Inflammatory macrophage (primary cell): ENCODE results near the gene REPS1.

ENCODE experiments used
- DNase-seq, 2 donors: peaks; one replicate each; pipeline ENCODE4 v3.0.0-alpha.2; 2020 to 2022

Gene REPS1

DNA sequence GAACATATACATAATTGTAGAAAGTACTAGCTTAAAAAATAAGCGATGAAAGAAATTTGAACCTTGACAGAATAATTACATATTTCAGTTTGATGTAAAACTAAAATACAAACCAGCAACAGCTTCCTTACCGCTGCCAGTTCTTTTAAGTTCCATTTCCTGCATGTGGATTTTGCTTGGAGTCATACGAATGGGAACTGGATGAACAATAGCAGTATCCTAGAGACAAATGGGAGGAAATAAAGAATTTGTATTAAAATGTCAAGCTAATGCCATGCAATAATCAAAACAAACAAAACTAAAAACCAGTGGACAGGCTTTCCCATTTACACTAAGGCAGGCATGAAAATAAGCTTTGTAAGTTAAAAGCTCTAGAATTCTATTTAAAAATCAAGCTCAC lies 67.1 kb downstream of the REPS1 start:
- DNase-seq, result no peak

DNA sequence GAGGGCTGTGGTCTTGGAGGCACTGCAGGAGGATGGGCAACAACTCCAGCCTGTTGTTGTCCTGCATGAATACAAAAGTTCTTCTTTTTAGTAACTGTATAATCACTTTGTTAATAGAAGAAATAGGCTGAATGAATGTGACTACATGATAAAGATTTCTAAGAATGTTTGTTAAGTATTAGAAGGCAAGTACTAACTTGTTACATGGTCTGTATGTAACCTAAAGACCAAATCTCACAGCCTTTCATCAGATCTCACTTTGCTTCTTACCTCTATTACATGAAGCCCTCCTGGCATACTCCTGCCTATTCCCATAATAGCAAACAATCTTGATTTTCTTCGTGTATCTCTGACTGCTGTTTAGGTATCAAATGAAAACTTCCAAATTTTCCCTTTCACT lies 73.4 kb downstream of the REPS1 start:
- DNase-seq, result no peak

DNA sequence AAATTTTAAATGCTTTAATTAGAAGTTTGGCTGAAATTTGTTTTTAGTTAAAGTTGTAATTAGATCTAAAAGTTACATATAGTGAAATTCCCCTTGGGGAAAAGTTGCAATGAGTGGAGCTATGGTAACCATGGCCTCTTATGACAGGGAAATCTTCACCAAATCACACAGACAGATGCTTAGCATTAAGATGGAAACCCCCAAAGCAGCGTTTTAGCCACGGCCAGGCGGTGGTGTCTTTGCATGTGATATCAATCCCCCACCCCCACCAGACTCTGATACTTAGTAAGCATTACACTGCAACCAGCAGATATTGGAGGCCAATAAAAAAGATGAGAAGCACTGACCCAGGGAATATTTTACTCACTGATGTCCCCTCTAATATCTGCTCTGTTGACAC lies 75.7 kb downstream of the REPS1 start:
- DNase-seq, result no peak

DNA sequence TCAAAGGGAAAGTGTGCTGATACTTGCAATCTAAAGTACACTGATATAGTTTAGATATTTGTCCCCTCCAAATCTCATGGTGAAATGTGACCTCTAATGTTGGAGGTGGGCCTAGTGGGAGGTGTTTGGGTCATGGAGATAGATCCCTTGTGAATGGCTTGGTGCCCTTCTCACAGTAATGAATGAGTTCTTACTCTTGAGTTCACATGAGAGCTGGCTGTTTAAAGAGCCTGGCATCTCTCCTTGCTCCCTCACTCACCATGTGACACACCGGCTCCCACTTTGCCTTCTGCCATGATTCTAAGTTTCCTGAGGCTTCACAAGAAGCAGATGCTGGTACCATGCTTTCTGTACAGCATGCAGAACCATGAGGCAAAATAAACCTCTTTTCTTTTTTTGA lies 78.1 kb downstream of the REPS1 start:
- no peak for DNase-seq

DNA sequence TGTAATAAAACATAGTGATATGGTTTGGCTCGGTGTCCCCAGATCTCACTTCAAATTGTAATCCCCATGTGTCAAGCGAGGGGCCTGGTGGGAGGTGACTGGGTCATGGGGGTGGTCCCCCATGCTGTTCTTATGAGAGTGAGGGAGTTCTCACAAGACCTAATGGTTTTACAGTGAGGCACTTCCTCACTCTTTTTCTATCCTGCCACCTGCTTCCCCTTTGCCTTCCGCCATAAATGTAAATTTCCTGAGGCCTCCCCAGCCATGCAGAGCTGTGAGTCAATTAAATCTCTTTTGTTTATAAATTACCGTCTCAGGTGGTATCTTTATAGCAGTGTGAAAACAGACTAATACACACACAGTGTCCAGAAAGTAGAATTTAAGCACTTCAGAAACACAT lies 78.5 kb downstream of the REPS1 start:
- peak in 1 of 2 donors; percentile 1 for DNase-seq

DNA sequence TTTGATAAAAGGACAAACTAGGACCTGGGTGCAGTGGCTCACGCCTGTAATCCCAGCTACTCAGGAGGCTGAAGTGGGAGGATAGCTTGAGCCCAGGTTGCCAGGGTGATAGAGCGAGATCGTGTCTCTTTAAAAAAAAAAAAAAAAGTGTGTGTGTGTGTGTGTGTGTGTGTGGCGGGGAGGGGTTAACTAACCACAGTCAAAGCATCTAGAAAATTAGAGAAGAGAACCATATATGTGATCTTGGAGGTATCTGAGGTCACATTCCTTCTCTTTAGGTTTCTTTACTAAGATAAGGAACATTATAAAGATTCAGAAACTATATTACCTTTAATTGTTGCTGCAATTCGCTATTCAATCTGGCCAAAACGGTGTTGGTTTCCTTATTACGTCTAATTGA lies 80.9 kb downstream of the REPS1 start:
- DNase-seq, result no peak

DNA sequence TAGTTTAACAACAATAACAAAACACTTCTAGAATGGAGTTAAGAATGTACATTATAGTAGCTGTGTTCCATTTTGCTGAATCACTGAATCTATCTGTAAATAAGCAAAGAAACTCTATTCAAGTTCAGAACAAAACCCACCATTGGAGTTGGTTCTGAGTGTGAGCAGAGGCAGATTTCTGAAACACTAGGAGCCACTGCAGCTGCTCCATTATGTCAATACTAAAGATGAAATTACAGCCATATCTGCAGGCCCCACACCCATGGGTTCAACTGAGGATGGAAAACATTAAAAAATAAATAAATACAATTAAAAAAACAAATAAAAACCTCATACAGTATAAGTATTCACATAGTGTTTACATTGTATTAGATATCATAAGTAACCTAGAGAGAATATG lies 91.0 kb downstream of the REPS1 start:
- DNase-seq, result no peak

DNA sequence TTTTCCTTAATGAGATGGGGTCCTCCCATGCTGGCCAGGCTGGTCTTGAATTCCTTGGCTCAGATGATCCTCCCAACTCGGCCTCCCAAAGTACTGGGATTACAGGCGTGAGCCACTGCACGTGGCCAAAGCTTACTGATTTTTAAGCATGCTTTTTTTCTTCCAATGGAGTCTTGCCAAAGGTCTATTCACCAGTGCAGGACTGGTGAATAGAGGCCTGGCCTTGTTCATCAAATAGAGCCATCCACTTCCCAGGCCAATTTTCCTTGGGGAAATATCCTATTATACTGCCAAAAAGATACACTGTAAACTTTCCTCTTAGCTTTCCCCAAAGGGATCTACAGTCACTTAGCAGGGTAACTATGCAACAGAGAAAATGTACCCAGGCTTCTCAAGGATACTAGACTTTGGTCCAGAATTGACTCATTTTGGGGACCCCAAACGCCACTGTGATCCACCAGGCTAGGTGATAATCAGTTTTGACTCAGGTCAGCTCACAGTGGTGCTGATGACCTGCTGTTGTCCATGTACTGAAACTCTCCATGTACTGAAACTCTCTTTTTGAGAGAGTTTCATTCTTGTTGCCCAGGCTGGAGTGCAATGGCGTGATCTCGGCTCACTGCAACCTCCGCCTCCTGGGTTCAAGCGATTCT lies 91.8 kb downstream of the REPS1 start:
- DNase-seq, result no peak

DNA sequence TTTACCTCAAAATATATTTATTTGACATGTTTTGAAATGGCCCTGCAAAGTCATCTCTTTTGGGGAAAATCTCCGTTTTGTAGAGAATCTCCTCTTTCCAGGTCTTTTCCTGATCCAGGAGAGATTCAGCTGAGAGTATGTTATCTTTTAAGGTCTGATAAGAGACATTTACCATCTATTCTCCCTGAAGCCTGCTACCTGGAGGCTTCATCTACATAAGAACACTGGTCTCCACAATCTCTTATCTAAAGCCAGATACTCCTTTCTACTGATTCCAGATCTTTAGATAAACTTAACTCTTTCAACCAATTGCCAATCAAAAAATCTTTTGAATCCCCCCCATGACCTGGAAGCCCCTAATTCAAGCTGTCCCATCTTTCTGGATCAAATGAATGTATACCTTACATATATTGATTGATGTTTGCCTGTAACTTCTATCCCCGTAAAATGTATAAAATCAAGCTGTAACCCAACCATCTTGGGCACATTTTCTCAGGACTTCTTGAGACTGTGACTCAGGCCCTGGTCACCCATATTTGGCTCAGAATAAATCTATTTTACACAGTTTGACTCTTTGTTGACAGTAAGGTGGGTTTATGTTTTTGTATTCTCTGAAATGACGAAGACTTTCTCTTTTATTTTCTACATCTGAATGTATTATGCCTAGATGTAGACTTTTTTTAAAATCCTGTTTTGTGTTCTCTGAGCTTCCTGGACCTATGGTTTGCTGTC lies 96.6 kb downstream of the REPS1 start:
- no peak for DNase-seq

DNA sequence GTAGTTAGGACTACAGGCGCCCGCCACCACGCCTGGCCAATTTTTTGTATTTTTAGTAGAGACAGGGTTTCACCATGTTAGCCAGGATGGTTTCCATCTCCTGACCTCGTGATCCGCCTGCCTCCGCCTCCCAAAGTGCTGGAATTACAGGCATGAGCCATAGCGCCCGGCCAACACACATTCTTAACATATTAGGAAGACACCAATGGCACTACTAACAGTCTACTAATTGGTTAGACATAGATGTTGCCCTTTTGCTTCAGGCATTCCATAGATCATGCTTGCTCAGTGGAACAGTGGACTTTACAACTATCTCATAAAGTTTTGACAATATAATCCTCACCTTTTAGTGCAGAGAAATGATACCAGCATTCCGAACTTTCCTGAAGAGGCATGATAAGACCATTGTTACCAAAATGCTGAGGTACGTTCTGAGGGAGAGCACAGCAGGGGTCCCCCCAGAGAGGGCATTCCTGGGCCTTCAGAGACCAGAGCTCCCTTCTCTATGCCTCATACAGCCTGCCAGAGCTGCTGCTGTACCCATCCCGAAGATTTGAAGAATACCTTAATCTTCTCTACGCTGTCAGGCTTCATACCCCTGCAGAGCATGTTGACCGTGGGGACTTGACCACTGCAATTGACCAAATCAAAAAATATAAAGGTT lies 102.8 kb downstream of the REPS1 start:
- no peak for DNase-seq

DNA sequence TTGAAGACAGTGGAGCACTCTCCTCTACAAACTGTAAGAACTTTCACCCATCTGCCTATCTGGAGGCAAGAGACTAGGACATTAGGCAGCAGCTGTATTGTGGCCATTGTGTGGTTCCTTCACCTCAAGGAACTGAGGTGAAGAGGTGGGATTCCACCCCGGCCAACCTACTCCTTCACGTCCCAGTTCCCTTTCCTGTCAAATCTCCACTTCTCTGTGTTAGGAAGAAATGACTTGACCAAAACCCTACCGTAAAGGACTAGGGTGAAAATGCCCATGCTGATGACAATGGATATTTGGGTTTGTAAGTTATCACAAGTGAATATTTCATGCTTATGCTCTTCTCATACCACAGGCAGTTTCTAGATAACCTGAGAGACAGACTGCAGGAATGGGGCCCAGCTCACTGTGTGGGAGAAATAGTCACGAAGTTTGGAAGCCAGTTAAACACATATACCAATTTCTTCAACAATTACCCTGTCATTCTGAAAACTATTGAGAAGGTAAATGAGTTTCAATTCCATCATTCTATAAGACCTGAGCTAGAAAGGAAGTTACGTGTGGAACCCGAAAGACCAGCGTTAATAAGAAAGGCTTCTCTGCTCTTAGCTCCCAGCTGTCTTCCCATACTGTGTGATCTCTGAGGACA lies 105.6 kb downstream of the REPS1 start:
- no peak for DNase-seq

DNA sequence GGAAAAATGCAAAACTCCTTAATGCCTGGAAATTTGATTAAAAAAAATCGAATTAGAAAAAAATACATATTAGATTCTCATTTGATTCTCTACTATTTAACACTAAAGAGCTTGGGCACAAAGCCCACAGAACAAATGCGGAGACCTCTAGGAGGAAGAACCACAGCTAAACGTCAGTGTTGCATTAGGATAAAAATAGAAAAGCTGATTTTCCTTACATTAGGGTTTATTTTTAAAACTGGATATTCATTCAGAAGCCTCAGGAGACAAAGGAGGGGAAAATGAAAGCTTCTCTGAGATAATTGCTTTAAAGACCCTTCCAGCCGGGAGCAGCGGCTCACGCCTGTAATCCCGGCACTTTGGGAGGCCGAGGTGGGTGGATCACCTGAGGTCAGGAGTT lies 114.9 kb downstream of the REPS1 start:
- DNase-seq, result no peak

DNA sequence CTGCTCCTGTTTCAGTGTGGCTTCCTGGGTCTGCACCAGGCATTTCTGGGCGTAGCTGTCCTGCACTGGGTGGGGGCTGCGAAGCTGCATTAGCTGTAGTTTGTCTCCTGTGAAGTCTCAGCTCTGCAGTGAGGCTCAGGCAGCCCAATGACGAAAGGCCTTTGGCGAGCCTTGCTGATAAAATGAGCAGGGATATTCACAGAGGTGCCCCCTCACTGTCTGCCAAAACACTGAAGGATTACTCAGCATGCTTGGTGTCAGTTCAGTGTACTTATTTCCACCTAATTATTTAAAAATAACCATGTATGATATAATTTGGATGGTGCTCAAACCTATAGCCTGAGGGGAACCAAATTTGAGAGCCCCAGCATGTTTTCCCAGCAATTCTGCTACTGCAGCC lies 118.7 kb downstream of the REPS1 start:
- no peak for DNase-seq

DNA sequence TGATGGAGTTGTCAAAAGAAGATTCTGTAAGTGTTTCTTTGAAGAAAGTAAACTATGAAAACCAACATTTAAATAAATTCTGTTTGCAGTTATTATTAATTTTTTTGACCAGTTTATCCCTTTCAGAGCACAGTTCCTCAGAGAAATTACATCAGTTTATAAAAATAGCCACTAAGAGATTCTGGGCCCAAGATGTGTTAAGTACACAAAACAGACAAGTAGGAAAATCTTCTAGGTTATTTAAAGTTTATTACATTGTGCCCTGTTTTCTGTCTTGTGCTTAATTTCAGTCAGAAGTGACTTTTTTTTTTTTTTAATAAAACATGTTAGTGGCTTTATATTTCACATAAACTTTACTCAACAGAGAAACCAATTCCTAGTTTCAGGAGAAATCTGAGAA lies 119.9 kb downstream of the REPS1 start:
- DNase-seq, result no peak

DNA sequence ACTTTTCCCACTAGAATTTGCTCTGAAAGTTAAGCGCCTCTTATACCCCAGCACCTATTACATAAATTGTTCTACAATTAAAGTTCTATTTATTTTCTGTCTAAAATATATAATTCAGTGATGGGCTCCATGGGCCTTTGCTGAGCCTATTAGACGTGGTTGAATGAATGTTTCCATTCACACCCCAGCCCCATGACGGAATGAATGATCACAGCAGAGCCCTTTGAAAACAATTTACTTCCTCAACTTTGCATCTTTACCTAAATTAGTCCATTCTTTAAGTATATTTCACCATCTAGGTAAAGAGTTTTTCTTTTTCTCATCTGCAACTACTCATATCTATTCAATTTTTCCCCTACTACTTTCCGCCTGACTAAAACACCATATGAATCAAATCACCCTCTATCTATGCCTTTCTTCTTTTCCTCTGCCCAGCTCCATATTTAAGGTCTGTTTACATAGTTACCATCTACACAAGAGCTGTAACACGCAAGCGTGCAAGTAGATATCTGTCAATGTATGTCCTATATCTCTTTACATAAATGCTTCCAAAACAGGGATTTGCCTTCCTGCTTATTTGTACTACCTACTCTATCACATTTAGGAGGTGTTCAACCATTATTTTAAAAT lies 122.5 kb downstream of the REPS1 start:
- DNase-seq, result no peak

DNA sequence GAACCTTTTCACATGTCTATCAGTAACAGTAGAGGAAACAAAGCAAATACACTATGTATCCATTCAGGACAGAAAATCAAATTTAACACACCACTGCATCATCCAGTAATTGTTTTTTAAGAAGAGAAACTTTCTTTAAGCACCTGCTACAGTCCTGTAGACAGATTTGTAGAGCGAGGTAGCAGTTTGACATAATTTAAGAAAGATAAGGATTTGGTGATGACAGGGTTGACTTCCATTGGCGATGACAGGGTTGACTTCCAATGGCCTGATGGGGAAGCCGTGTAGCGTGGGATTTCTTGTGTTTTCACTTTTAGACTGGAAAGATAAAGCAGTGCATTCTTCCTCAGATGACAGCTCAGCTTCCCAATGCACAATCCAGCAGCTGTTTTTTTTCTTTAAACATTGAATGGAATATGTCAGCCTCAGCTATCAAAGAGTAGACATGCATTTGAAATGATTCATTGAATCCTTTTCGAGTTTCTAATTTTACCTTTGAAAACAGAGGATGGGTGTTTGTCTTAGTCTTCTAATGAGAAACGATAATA lies 123.6 kb downstream of the REPS1 start:
- DNase-seq, result no peak

DNA sequence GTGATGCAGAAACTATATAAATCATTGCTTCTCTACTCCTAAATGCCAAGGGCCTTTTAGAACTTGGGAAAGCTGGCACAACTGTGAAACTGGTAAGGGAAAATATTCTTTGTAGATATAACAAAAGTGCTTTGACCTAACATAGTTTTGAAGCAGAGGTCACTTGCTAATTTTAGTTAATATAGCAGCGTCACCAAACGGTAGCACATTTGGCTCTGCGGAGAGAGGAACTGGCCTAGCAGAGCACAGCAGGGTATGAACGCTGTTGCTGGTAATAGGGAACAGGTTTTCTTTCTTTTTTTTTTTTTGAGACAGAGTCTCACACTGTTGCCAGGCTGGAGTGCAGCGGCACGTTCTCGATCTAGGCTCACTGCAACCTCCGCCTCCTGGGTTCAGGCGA lies 124.7 kb downstream of the REPS1 start:
- peak in 1 of 2 donors; percentile 10 for DNase-seq

DNA sequence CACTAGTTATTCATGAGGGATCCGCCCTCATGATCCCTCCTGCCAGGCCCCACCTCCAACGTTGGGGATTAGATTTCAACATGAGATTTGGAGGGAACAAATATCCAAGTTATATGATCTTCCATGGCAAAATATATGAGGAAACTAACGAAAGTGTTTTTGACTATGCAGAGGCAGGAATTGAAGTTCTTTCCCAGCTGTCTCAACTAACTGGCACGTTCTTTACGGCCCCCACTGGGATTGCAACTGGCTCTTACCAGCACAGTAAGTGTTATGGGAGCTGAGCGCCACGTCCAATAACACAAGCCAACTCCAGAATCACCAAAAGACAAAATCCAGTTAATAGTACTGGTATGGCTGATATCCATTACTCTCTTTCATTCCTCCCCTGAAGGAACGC lies 125.6 kb downstream of the REPS1 start:
- no peak for DNase-seq

DNA sequence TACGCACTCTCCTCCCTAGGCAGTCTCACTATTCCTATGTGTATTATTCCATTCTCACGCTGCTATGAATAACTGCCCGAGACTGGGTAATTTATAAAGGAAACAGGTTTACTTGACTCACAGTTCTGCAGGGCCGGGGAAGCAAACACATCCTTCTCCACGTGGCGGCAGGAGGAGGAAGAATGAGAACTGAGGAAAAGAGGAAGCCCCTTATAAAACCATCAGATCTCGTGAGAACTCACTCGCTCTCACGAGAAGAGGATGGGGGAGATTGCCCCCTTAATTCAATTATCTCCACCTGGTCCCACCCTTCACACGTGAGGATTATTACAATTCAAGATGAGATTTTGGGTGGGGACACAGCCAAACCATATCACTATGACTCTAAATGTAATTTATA lies 130.3 kb downstream of the REPS1 start:
- DNase-seq, result no peak

DNA sequence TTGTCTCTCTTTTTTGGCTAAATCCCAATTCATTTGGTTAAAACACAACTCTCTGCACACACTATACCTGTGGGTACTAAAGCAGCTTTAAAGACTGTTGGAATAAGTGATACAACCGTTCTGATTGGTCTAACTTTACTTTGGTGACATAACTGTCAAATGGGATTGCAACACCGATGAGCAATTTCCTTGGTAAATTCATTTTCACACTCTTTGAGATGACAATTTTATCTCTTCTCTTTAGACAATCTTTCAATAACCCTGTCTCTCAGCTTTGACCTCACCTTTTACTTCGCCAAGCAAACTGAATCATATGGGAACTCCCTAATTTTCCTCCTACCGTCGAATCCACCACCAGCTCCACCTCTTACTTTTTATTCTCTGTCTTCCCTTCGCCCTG lies 131.4 kb downstream of the REPS1 start:
- peak in 1 of 2 donors; percentile 32 for DNase-seq
